GM10847 (cell line): ENCODE data around the gene CIB4.

Source experiments
- POLR2A ChIP-seq: IDR thresholded peaks from 2 replicates; pipeline ENCODE4 v1.6.1; 2011; ENCODE audit not compliant: insufficient read length; ENCODE audit errors: extremely low read depth

Gene CIB4

DNA sequence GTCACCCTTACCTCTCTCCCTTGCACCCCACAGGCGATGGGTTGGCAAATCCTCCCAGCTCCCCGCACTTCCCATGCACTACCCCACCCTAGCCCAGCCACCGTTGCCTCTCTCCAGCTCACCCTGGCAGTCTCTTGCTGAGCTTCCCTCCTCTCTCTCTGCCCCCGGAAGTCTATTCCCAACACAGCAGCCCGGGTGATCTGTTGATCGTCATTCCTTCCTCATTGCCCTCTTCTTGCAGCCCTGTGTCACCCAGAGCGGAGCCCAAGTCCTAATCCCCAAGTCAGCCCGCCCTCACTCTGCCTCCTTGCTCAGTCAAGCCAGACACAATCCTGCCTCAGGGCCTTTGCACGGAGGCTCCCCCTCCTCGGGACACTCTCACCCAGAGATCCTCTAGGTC is 55.2 kb downstream of the CIB4 start:
- TF ChIP-seq POLR2A: no peak

DNA sequence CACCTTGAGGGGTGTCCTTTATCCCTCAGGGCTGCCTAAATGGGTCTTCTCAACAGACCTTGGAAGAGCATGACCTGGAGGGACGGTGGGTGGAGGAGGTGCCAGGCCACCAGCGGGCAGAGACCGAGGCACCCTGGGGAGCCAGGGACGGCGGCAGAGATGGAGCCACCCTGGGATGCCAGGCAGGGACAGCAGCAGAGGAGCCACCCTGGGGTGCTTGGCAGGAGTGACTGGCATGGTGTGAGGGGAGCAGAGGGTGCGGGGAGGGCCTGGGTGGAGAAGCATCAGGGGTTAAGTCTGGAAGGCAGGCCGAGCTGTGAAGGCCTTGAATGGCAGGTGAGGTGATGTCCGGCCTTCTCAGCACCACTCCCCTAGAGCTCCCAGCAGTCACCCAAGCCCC is 56.1 kb downstream of the CIB4 start:
- TF ChIP-seq POLR2A: no peak

GRCh38 chr2:26584656-26585055 is 56.5 kb downstream of the CIB4 start:
- no peak for TF ChIP-seq POLR2A

DNA sequence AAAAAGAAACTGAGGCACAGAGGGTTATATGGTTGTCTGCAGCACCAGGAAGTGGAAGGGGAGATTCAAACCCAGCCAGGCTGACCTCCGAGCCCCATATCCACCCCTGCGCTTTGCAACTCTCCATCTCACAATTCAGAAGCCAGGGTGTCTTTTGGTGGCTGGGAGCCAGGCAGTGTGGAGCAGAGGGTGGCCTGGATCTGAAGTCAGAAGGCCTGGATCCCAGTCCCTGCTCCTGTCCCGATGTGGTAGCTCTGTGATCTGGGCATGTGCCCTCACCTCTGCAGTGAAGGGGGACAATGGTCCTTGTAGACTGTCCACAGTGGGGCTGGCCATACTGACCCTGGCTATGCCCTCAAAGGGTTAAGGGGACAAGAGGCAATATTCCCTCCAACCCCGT is 57.0 kb downstream of the CIB4 start:
- TF ChIP-seq POLR2A: no peak

DNA sequence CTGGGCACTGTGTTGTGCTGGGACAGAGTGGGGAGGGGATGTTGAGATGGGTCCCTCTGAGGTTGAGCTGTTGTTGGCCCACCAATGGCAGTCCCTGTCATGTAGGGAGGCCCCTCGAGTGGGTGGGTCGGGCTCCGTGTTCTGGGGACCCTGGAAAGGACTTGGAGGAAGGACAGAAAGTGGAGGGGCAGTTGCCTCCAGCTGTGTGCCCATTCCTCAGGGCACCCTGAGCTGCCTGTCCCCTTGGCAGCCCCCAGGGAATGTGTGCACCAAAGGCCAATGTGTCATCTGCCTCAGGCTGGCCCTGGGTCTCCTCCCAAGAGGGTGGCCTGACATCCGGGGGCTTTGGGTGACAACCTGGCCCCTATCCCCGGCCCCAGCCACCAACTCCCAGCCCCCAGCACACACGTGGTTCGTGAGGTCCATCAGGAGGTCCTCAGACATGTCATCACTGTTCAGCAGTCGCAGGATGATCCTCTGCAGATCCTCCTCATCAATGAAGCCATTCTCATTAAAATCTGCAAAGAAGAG is 57.7 kb downstream of the CIB4 start:
- TF ChIP-seq POLR2A: no peak

DNA sequence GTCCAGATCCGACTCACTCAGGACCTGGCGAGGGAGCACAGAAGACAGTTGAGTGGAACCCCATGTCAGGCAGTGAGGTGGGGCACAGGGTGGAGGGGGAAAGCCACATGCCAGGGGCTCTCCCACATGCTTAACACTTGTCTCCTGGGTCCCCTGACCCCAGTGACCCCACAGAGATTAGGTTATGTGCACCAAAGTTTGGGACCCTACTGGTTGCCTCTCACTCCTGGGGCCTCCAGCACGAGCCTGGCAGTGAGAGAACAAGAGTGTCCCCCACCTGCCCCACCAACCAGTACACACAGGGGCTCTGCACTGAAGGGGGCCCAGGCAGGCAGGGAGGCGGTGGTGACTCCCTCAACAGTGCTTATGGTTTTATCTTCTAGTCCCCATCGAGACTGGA is 58.3 kb downstream of the CIB4 start:
- no peak for TF ChIP-seq POLR2A

DNA sequence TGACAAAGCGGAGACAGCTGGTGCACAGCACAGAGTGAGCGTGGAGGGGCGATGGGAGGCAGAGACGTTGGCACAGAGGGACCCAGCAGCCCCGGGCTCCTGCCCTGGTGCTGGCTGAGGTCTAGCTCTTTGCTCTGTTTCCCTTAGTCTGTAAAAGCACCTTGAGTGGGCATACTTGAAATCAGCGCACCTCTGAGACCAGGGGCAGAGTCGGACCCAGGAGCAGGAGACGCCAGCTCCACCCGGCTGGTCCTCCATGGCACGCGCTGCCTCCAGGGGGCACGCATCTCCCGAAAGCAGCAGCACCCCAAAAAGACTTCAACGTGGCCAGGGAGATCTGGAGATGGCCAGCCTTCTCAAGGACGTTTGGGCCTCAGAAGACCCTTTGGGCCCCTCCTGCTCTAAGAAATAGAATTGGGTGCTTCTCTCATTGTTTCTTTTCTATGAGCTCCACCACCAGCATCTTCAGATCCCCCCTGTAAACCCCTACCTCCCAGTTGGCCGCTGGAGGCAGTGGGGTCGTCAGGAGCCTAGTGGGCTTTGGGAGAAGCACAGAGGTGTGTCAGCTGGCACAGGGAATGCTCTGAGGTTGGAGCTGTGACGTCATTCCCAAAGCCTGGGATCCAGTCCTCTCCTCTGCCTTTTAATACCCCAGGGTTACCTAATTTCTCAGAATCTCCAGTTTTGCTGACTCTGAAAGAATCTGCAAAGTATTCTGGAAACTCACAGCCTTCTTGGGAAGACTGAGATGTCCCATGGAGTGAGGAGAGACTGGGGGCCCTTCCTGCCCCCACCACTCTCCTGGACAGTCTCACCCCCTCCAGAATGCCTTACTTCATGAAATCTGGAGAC is 58.9 kb downstream of the CIB4 start:
- TF ChIP-seq POLR2A: no peak

GRCh38 chr2:26581266-26581990 is 59.7 kb downstream of the CIB4 start:
- TF ChIP-seq POLR2A: no peak

- no peak for TF ChIP-seq POLR2A
These were observed 60.4 kb downstream of the CIB4 start for GRCh38 chr2:26580751-26581150.

GRCh38 chr2:26580151-26580550 is 61.0 kb downstream of the CIB4 start:
- no peak for TF ChIP-seq POLR2A

- TF ChIP-seq POLR2A: no peak
These were observed 61.5 kb downstream of the CIB4 start for GRCh38 chr2:26579723-26580040.

GRCh38 chr2:26579025-26579722 is 62.0 kb downstream of the CIB4 start:
- TF ChIP-seq POLR2A: no peak

DNA sequence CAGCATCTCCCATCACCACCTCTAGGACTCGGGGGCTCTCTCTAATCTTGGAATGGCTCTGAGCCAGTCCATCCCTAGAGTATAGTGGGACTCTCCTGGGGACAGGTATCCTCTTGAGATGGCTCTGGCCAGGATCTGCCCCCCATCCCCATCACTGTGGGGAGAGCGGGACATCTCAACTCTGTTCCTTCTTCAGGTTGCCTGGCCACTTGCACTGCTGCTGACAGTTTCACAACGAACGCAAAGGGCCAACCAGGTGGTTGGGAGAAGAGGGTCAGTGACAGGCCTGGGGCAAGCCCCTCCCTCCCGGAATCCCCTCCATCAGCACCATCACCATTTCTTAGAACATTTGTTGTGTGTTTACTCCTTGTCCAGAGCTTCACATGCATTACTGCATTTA is 62.6 kb downstream of the CIB4 start:
- TF ChIP-seq POLR2A: no peak

DNA sequence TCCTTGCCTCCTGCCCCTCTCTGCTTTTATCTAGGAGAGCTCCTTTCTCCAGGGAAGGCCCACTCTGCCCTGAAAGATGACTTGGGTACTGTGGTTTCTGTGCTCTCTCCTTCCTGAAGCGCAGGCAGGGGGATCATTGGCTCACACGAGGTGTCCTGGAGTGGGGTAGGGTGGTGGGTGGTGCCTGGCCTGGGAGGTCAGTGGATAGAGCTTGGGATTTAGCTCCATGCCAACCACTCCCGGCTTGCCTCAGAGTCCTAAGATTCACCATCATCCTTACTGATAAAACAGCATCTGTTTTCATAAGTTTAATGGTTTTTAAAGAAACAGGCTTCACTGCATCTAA is 63.1 kb downstream of the CIB4 start:
- no peak for TF ChIP-seq POLR2A

DNA sequence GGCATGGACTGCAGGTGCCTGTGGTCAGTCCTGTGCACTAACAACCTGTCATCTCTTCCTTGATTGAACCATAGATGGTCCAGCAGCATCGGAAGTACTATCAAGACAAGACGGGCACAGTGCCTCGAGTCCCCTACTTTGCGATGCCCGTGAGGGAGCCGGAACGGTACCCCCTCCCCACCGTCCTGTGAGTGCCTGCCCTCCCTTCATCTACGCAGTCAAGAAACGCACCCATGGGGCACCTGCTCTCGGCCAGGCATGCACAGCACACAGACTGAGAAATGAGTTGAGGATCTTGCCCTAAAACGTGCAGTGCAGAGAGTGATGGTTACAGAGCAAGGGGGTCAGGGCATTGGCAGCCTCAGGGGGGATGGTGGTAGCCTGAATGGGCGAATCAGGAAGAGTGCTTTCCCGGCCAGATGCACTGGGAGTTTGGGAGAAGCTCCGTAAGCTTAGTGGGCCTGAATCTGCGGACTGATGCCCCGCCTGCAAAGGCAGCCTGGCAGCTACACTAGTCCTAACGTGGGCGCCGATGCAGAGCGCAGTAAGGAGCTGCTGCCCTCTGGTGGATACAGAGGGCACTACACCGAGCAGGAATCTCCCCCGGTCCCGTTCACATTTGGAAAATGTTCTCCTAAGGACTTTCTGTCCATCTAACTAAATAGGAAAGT is 63.6 kb downstream of the CIB4 start:
- no peak for TF ChIP-seq POLR2A
